ENCODE data around the gene C2CD2.

Gene C2CD2

GRCh38 chr21:41871293-41872030, 82.4 kb downstream of the C2CD2 start:
- TF ChIP-seq, protein P1, sequence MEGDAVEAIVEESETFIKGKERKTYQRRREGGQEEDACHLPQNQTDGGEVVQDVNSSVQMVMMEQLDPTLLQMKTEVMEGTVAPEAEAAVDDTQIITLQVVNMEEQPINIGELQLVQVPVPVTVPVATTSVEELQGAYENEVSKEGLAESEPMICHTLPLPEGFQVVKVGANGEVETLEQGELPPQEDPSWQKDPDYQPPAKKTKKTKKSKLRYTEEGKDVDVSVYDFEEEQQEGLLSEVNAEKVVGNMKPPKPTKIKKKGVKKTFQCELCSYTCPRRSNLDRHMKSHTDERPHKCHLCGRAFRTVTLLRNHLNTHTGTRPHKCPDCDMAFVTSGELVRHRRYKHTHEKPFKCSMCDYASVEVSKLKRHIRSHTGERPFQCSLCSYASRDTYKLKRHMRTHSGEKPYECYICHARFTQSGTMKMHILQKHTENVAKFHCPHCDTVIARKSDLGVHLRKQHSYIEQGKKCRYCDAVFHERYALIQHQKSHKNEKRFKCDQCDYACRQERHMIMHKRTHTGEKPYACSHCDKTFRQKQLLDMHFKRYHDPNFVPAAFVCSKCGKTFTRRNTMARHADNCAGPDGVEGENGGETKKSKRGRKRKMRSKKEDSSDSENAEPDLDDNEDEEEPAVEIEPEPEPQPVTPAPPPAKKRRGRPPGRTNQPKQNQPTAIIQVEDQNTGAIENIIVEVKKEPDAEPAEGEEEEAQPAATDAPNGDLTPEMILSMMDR (conservative IDR thresholded peaks at IDR 0.05; ENCODE audit: low read depth, low read length): no peak
- no peak for DNase-seq (ENCODE audit: low read depth)
- no peak overlapping the region for H3K4me3 ChIP-seq (ENCODE audit: low read depth, low read length)

DNA sequence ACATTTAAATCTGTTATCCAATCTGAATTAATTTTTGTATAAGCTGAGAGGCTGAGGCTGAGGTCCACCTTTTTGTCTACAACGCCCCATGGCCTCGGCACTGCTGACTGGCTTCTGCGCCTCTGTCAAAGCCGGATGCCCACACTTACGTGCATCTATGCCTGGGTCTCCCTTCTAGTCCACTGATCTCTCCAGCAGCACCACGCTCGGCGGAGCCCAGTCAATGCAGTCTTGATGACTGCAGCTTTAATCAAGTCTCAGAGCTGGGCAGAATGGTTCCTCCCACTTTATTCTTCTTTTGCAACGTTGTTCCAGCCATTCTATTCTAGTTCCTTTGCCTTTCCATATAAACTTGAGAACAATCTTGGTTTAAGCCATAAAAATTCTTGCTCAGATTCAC, 84.0 kb downstream of the C2CD2 start:
- TF ChIP-seq, protein P1 (conservative IDR thresholded peaks at IDR 0.05; ENCODE audit: low read depth, low read length): no peak
- H3K4me3 ChIP-seq (ENCODE audit: low read depth, low read length): no peak overlapping the region
- DNase-seq (ENCODE audit: low read depth): no peak

- no peak overlapping the region for H3K4me3 ChIP-seq (ENCODE audit: low read depth, low read length)
- DNase-seq (ENCODE audit: low read depth): peak; percentile 34
- TF ChIP-seq, protein P1 (conservative IDR thresholded peaks at IDR 0.05; ENCODE audit: low read depth, low read length): no peak
Measured at GRCh38 chr21:41868062-41868710, 85.6 kb downstream of the C2CD2 start.

DNA sequence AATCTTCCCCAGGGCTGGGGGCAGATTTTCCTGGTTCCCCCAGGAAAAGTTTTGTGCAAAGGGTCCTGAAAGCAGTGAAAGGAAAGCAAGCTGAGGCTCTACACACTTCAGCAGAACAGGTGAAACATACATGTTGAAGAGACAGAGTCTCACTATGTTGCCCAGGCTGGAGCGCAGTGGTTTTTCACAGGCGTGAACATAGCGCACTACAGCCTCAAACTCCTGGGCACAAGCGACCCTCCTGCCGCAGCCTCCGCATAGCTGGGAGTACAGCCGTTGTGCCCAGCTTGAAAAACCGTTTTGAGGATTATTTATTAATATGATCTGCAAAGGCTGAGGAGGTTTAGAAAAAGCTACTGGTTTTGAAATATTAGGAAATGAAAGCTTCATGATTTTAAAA, 86.5 kb downstream of the C2CD2 start:
- no peak overlapping the region for H3K4me3 ChIP-seq (ENCODE audit: low read depth, low read length)
- no peak for DNase-seq (ENCODE audit: low read depth)
- TF ChIP-seq, protein P1 (conservative IDR thresholded peaks at IDR 0.05; ENCODE audit: low read depth, low read length): no peak

DNA sequence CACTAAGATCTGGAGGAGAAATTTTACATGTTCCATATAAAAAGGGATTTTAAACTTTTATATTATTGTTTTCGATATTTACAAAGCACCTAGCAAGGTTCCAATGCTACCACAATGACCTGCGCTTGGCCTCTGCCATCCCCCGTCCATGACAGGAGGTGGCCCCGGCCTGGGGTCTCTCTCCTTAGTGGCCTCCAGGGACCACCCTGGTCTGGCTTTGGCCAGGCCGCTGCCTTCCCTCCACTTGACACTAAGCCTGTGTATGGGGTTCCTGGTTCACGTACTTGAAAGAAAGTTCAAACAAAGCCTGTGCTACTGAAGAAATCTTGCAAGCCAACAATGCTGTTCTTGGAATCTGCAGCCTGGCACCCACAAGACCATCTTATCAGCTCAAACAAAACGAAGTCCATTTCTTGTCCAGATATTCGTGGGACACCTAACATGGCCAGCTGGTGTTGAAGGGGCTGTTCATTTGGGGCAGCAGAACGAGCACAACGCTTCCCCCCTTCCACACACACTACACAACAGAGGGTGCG, 87.5 kb downstream of the C2CD2 start:
- TF ChIP-seq, protein P1 (conservative IDR thresholded peaks at IDR 0.05; ENCODE audit: low read depth, low read length): no peak
- no peak overlapping the region for H3K4me3 ChIP-seq (ENCODE audit: low read depth, low read length)
- DNase-seq (ENCODE audit: low read depth): no peak

DNA sequence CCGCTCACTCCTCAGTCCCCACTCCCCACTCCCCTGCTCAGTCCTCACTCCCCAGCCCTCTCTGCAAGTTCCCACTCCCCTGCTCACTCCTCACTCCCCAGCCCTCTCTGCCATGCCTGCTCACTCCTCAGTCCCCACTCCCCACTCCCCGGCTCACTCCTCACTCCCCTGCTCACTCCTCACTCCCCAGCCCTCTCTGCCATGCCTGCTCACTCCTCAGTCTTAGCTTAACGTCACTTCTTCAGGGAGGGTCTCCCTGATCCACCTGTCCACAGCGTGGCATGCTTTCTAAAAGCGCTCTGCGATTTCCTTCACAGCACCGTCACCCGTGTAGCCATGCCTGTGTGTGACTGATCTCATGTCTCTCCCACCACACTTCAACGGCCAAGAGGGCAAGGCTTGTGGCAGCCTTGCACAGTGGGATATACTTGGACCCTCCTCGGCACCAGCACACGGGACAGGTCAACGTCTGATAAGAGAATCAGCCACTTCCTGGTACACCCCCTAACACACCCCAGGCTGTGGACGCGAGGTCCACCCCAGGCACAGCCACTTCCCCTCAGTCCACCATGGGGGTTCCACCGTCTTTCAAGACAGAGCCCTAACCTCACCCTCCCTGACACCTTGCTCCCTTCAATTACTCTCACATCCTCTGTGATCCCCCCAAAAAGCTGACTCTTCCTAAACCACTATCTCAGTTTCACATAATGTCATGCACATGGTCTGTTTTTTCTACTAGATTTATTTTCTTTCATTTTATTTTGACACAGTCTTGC, 88.6 kb downstream of the C2CD2 start:
- DNase-seq (ENCODE audit: low read depth): no peak
- H3K4me3 ChIP-seq (ENCODE audit: low read depth, low read length): no peak overlapping the region
- TF ChIP-seq, protein P1 (conservative IDR thresholded peaks at IDR 0.05; ENCODE audit: low read depth, low read length): no peak

All from choroid plexus epithelial cell (primary cell).